Suprapubic skin (tissue), 4 donors: Measurements from ENCODE around the gene HOTAIR. TPM values are rescaled to one million over a fixed set of nuclear protein-coding genes. Genes with fewer than 3 reads are reported as not detected.

Experiments
- DNase-seq, 2 donors: peaks; one replicate each; pipeline ENCODE4 v3.0.0-alpha.2; 2019; ENCODE audit warnings: low spot score in 2 of 2
- H3K27ac ChIP-seq: fragments of 200-600 bp; sonication (generic); one replicate; pipeline ENCODE4 v1.5.1; 2019
- H3K27me3 ChIP-seq: fragments of 200-600 bp; sonication (generic); one replicate; pipeline ENCODE4 v1.5.1; 2019
- H3K36me3 ChIP-seq: fragments of 200-600 bp; sonication (generic); one replicate; pipeline ENCODE4 v1.5.1; 2019
- H3K4me1 ChIP-seq: fragments of 200-600 bp; sonication (generic); one replicate; pipeline ENCODE4 v1.5.1; 2019
- H3K4me3 ChIP-seq: fragments of 200-600 bp; sonication (generic); one replicate; pipeline ENCODE4 v1.5.1; 2019; ENCODE audit warnings: mild to moderate bottlenecking
- H3K9me3 ChIP-seq: fragments of 200-600 bp; sonication (generic); one replicate; pipeline ENCODE4 v1.5.1; 2019
- CTCF ChIP-seq, 2 donors: fragments of 200-600 bp in 1 of 2; fragments of 450-650 bp in 1 of 2; sonication (generic) in 1 of 2; IDR thresholded peaks; one replicate each; pipeline ENCODE4 v1.5.1; 2016 to 2019; ENCODE audit warnings: antibody characterized with exemption in 2 of 2, mild to moderate bottlenecking in 1 of 2, moderate library complexity in 1 of 2
- EP300 ChIP-seq: sonication (generic); formaldehyde crosslinking; IDR thresholded peaks from one replicate; pipeline ENCODE4 v1.6.1; 2017; ENCODE audit warnings: antibody characterized with exemption
- POLR2A ChIP-seq, 2 donors: fragments of 450-650 bp; IDR thresholded peaks; one replicate each; pipeline ENCODE4 v1.6.1; 2017; ENCODE audit warnings: antibody characterized with exemption in 2 of 2, mild to moderate bottlenecking in 2 of 2, moderate library complexity in 2 of 2
- POLR2AphosphoS5 ChIP-seq, 3 donors: sonication (generic); formaldehyde crosslinking; IDR thresholded peaks; one replicate each; pipeline ENCODE4 v1.6.1; 2017; ENCODE audit warnings: antibody characterized with exemption in 3 of 3
- WGBS: methylation state at CpG from one replicate; pipeline ENCODE4 v1.1.5; 2018; 5-methylcytosine and 5-hydroxymethylcytosine counted together
- total RNA-seq, 4 donors: library from RNA; depleted of rRNA; stranded (reverse); fragments of >200 nt; gene quantifications; one replicate each; pipeline ENCODE4 v1.1.0, GENCODE V29; 2016

The HOTAIR gene
- total RNA-seq, 4 donors from 2014 or later: 1.4 to 15.7 (median 10.7) TPM

- Histone ChIP-seq H3K4me1 (peaks cover 46% of the 10 kb centered on the region), H3K36me3 (no peaks in the 10 kb centered on the region), H3K4me3 (no peak overlapping the region), H3K9me3 (no peaks in the 10 kb centered on the region), H3K27ac (no peak overlapping the region), H3K27me3 (peaks cover 82% of the 10 kb centered on the region)
- DNase-seq: no peak
- WGBS: 60% methylated on average over 2 of the region's 2 CpGs
- no peak for TF ChIP-seq POLR2AphosphoS5 (IDR thresholded peaks at IDR 0.05)
- TF ChIP-seq EP300: no peak
These were observed 3.1 kb downstream of the HOTAIR start for GRCh38 chr12:53971686-53972085.

DNA sequence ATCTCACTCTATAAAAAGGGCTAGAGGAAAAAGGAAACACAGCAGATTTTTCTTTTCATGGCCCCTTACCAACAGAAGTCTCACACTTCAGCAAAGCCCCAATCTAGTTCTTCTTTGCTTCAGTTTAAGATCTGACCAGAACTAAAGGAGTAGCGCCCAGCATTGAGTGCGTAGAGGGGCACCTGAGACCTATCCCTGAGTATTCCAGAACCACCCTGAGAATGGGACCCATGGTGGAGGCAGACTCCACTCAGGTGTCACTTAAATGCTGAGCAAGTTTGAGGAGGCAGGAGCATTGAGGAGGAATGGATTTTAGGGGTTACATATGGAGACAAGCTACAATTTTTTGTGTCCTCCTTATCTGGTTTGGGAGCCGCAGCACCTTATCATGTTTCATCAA lies 3.6 kb downstream of the HOTAIR start:
- Histone ChIP-seq H3K9me3 (no peaks in the 10 kb centered on the region), H3K27me3 (peaks cover 82% of the 10 kb centered on the region), H3K4me3 (no peak overlapping the region), H3K36me3 (no peaks in the 10 kb centered on the region), H3K4me1 (peaks cover 40% of the 10 kb centered on the region), H3K27ac (no peak overlapping the region)
- DNase-seq: no peak
- TF ChIP-seq CTCF (IDR thresholded peaks at IDR 0.05): no peak
- whole genome bisulfite sequencing: 86% methylated on average over 3 of the region's 3 CpGs

GRCh38 chr12:53970451-53970850 lies 4.3 kb downstream of the HOTAIR start:
- H3K9me3 ChIP-seq: no peaks in the 10 kb centered on the region
- peaks cover 41% of the 10 kb centered on the region for H3K4me1 ChIP-seq
- TF ChIP-seq POLR2A (IDR thresholded peaks at IDR 0.05) (no peak), CTCF (IDR thresholded peaks at IDR 0.05) (no peak), POLR2AphosphoS5 (IDR thresholded peaks at IDR 0.05) (no peak), EP300 (no peak)
- no peak overlapping the region for H3K4me3 ChIP-seq
- no peaks in the 10 kb centered on the region for H3K36me3 ChIP-seq
- no peak for DNase-seq
- H3K27me3 ChIP-seq: peaks cover 82% of the 10 kb centered on the region
- WGBS: 72% methylated on average over 4 of the region's 4 CpGs
- no peak overlapping the region for H3K27ac ChIP-seq

- Histone ChIP-seq H3K36me3 (no peaks in the 10 kb centered on the region), H3K4me3 (no peak overlapping the region), H3K27me3 (peaks cover 82% of the 10 kb centered on the region), H3K9me3 (no peaks in the 10 kb centered on the region), H3K27ac (no peak overlapping the region), H3K4me1 (peaks cover 33% of the 10 kb centered on the region)
- WGBS: 73% methylated on average over 8 of the region's 12 CpGs
- no peak for DNase-seq
- TF ChIP-seq POLR2A (IDR thresholded peaks at IDR 0.05): no peak
- no peak for TF ChIP-seq POLR2AphosphoS5 (IDR thresholded peaks at IDR 0.05)
- no peak for TF ChIP-seq EP300
- TF ChIP-seq CTCF (IDR thresholded peaks at IDR 0.05): no peak
These were observed 5.0 kb downstream of the HOTAIR start for GRCh38 chr12:53969588-53970259.

DNA sequence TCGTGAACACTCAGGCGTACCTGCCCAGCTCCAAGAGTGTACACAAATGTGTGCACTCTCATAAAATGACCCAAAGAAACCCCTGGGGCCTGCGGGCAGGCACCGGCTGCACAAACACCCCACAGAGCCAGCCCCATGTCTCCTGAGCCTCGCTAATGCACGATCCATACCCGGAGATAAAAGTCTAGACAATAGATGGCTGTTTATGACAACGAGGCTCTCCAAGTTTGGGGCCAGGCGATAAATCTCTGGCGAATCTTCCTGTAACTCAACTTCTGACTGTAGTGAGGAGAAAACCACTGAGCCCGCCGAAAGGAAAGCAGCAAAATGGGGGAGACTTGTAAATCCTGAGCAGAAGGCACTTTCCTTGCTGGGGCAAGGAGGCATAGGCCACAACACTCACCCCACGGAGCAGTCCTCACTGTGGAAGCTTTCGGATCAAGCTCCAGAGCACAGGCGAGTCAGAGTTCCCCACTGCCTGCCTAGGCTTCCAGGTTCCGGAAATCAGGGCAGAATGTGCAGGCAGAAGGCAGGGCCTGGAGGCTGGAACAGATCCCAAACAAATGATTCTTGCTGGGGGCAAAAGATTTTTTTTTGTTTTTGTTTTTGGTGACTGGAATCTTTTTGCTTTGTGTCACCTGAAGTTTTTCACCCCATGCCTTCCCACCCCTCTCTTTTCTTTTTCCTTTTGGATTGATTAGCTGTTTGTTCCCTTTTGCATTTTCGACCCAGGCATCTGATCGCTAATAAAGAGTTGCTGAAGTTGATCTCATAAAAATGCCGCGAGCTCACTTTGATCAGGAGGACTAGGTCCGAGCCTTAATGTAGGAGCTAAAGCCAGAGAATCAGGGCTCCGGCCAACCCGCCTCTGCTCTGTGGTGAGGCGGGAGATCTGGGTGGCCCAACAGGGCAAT lies 6.3 kb downstream of the HOTAIR start:
- H3K4me1 ChIP-seq: peaks cover 23% of the 10 kb centered on the region
- 43% methylated on average over 24 of the region's 24 CpGs for WGBS
- peaks cover 82% of the 10 kb centered on the region for H3K27me3 ChIP-seq
- H3K4me3 ChIP-seq: peak overlapping the region; percentile 13
- no peaks in the 10 kb centered on the region for H3K36me3 ChIP-seq
- H3K9me3 ChIP-seq: no peaks in the 10 kb centered on the region
- TF ChIP-seq POLR2AphosphoS5 (IDR thresholded peaks at IDR 0.05): no peak
- no peak for TF ChIP-seq CTCF (IDR thresholded peaks at IDR 0.05)
- TF ChIP-seq EP300: no peak
- no peak for TF ChIP-seq POLR2A (IDR thresholded peaks at IDR 0.05)
- H3K27ac ChIP-seq: no peak overlapping the region
- no peak for DNase-seq
